HFF-Myc (cell line): Measurements from ENCODE around the gene IRS2.

Source experiments
- DNase-seq: peaks from one replicate; pipeline ENCODE4 v3.0.0-alpha.2; 2011; ENCODE audit warnings: low read depth; ENCODE audit errors: extremely low read depth
- H3K4me3 ChIP-seq: replicated peaks from 2 replicates; pipeline ENCODE4 v1.5.1; 2011; ENCODE audit warnings: low read depth, mild to moderate bottlenecking, control low read depth, low read length
- TF ChIP-seq, protein P1 (sequence below): IDR thresholded peaks from 2 replicates; pipeline ENCODE4 v1.5.1; 2012; ENCODE audit warnings: mild to moderate bottlenecking, low read depth, low read length, control low read depth; ENCODE audit errors: missing control alignments

Gene IRS2

DNA sequence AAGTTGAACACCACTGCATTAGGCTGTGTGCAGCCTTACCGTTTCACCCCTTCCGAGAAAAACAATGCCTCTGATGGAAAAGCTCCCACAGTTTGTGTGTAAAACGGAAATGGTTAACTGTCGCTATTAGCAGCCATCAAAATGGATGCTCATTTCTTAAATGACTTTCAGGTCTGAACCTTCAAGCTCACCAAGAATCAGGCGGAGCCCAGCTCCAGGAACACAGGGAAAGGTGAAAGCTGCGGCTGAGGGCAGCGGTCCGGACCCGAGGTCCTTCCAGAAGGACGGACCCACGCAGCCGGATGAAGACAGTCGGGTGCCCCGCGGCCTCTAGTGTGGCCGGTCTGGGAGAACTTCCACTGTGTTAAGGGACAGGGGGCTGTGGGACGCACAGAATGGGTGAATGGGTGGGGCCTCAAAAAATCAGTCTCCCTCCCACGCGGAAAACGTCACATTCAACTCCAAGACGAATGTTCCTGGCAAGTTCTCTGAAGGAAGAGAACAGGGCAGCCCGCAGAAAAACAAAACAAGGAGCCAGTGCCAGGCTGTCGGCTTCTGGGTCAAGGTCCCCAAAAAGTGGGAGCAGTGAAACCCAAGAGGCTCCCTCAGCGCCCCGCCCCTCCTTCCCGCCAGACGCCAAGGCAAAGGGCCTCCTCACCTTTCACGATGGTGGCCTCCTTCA, 4.9 kb downstream of the IRS2 start:
- DNase-seq: no peak
- peak overlapping the region; percentile 63 for H3K4me3 ChIP-seq
- TF ChIP-seq, protein P1, sequence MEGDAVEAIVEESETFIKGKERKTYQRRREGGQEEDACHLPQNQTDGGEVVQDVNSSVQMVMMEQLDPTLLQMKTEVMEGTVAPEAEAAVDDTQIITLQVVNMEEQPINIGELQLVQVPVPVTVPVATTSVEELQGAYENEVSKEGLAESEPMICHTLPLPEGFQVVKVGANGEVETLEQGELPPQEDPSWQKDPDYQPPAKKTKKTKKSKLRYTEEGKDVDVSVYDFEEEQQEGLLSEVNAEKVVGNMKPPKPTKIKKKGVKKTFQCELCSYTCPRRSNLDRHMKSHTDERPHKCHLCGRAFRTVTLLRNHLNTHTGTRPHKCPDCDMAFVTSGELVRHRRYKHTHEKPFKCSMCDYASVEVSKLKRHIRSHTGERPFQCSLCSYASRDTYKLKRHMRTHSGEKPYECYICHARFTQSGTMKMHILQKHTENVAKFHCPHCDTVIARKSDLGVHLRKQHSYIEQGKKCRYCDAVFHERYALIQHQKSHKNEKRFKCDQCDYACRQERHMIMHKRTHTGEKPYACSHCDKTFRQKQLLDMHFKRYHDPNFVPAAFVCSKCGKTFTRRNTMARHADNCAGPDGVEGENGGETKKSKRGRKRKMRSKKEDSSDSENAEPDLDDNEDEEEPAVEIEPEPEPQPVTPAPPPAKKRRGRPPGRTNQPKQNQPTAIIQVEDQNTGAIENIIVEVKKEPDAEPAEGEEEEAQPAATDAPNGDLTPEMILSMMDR: no peak

DNA sequence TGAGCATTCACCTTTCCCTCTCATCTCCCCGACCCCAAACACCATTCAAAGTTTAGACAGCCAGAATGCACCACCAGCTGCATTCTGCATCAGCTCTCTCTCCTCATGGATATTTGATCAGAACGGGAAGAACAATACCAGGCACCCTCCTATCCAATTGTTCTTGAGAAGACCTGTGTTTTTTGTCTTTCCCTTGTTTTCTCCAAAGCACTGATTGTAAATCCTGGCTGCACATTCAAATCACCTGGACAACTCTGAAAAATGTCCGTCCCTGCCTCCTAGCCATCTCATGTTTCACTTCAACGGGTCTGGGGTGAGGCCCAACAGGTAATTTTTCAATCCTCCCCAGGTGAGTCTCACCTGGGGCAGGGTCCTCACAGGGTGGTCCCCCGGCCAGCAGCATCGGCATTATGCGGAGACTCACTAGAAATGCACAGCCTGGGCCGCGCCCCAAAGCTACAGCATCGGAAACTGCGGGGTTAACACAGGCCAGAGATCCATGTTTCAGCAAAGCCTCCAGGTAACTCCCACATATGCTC, 5.5 kb downstream of the IRS2 start:
- peak overlapping the region; percentile 63 for H3K4me3 ChIP-seq

DNA sequence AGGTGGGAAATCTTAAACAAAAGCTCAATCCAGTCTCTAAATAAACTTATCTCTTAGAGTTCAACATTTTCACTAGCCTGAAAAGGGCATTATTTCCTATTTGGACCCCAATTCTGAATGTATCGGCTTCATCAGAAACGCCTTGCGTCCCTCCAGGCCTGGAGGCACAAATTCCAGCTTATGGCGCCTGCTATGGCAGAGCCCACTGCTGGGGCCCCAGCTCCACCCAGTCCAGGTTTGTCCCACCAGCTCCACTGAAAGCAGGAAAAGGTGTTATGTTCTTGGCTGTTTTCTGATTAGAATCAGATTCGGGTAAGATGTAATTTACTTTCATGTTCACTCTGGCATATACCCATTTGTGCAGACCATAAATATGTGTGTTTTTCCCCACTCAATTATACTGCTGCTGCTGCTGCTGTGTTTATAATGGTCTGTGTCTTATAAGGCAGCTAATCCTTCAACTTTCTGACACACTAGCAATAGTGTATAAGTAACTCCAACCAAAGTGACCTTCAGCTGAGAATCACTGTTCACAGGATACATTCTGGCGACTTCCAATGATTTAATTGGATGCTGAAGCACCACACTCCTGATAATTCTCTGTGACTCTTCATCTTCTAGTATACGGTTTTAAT, 6.4 kb downstream of the IRS2 start:
- peak overlapping the region; percentile 63 for H3K4me3 ChIP-seq
- TF ChIP-seq, protein P1: no peak
- DNase-seq: no peak

More for the DNA sequence above, 5.5 kb downstream of the IRS2 start:
- TF ChIP-seq, protein P1: no peak
- no peak for DNase-seq

DNA sequence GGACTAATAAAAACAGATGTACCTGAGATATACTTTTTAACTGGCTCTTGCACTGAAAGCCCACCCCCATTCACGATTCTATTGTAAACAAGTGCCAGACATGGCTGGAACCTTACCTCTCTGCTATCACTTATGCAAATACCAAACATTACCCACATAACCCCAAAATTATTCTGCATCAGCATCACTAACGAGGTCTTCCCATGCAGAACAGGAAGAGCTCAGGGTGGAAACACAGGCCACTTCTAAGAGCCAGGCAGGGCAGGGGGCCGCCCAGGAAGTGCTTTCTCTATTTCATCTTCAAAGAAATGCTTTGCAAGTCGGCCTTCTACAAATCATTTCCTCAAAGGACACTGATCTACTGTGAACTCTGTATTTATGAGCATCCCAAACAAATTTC, 7.3 kb downstream of the IRS2 start:
- H3K4me3 ChIP-seq: peak overlapping the region; percentile 63
- no peak for DNase-seq
- TF ChIP-seq, protein P1: no peak

DNA sequence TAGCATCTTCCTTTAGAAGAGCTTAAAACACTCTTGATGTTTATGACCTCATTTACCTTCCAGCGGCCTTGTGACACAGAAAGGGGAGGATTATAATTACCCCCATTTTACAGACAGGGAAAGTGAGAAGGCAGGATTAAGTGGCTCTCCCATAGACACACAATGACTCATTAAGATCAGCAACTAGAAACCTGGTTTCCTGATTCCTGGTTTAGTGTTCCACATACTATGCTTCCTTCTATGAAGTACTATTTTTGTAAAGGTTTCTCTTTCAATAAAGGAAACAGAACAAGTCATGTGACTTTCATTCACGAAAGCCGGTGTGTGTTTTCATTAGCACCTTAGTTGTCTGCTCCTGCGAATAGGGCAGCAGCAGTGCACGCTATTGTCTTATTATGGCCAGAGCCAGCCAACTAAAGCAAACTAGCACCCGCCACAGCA, 8.3 kb downstream of the IRS2 start:
- peak overlapping the region; percentile 63; the same call in 1 of the 2 replicates for H3K4me3 ChIP-seq
- no peak for DNase-seq
- TF ChIP-seq, protein P1: no peak

DNA sequence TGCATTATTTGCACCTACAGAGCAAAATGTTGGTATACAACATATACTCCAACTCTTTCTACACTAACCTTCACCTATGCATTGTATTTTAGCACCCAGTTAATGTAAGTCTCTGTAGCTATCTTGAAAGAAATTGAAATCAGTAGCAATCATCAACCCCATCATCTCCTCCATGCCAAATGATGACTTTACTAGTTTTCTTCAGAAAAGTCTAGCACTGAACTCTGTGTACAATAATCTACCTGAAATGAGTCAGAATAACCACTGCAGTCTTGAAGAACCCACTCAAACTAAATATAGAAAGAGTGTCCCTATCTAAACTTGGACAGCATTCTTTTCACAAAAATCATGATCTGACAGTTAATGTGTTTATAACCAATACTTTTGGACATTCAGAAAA, 9.8 kb downstream of the IRS2 start:
- TF ChIP-seq, protein P1: no peak
- no peak for DNase-seq
- H3K4me3 ChIP-seq: no peak overlapping the region

DNA sequence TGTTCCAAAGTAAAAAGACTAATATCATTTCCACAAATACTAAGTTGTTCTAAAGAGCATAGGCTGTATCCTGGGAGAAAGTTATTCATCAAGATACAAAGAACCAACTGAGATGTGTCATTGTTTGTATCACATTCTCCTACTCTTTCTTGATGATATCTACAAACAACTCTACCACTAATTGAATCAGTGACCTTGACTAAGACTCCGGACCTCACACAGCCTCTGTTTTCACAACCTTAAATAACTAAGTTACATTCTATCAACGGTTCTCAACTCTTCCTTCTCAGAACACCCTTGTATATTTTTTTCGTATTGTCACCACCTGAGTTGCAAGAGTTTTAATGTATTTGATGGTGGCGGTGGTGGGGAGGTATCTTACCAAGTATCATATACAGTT, 12.6 kb downstream of the IRS2 start:
- no peak for DNase-seq
- H3K4me3 ChIP-seq: no peak overlapping the region
- TF ChIP-seq, protein P1: no peak
